ENCODE results near the gene CRELD1. TPM values are rescaled to one million over a fixed set of nuclear protein-coding genes. Genes with fewer than 3 reads are reported as not detected.
A peak's percentile ranks its signal among the peaks of the same experiment; 100 is the strongest.

Gene CRELD1
- total and polyA plus RNA-seq, 2 of the 13 experiments (the other 11 are each of a cell fraction or from before 2014, with no cell fraction given): 27.1 to 61.9 TPM

GRCh38 chr3:9932843-9933560 is 632 bp upstream of the CRELD1 start (continued):
- TF ChIP-seq MAFG (CRISPR knock-in tag; IDR thresholded peaks at IDR 0.05) (0 out of 2 replicates have a peak, but pooled peaks have one; percentile 38), CC2D1A (CRISPR knock-in tag; IDR thresholded peaks at IDR 0.05) (peak; percentile 27; the same call in 1 of the 2 replicates), EZH2 (conservative IDR thresholded peaks at IDR 0.05; ENCODE audit: low read depth, low read length) (no peak), PCBP1 (IDR thresholded peaks at IDR 0.05; ENCODE audit: borderline replicate concordance, low read depth, low read length) (no peak), CENPX (CRISPR knock-in tag; IDR thresholded peaks at IDR 0.05) (no peak), MED8 (CRISPR knock-in tag; IDR thresholded peaks at IDR 0.05; ENCODE audit: insufficient replicate concordance) (peak; percentile 44), KLF15 (CRISPR knock-in tag; IDR thresholded peaks at IDR 0.05; ENCODE audit: borderline replicate concordance) (no peak), PLRG1 (conservative IDR thresholded peaks at IDR 0.05) (no peak), FOXM1 (CRISPR knock-in tag; IDR thresholded peaks at IDR 0.05) (0 out of 2 replicates have a peak, but pooled peaks have one; percentile 10), GMEB1 (CRISPR knock-in tag; IDR thresholded peaks at IDR 0.05; ENCODE audit: borderline replicate concordance) (no peak; the same call in 1 of the 2 replicates), SKI (IDR thresholded peaks at IDR 0.05; ENCODE audit: partially characterized antibody) (no peak), SIX1 (CRISPR knock-in tag; IDR thresholded peaks at IDR 0.05; ENCODE audit: borderline replicate concordance) (no peak; the same call in 1 of the 2 replicates), ZNF709 (CRISPR knock-in tag; IDR thresholded peaks at IDR 0.05) (peak; percentile 61; the same call in 1 of the 2 replicates), NBN (conservative IDR thresholded peaks at IDR 0.05) (no peak), TMF1 (CRISPR knock-in tag; IDR thresholded peaks at IDR 0.05; ENCODE audit: low read depth) (0 out of 2 replicates have a peak, but pooled peaks have one; percentile 8), TFE3 (CRISPR knock-in tag; IDR thresholded peaks at IDR 0.05) (peak; percentile 26; the same call in 1 of the 2 replicates), PAF1 (CRISPR knock-in tag; IDR thresholded peaks at IDR 0.05) (no peak), ZKSCAN5 (CRISPR knock-in tag; IDR thresholded peaks at IDR 0.05) (no peak), FOXA3 (CRISPR knock-in tag; IDR thresholded peaks at IDR 0.05) (peak; percentile 36; the same call in 1 of the 2 replicates), ISL2 (CRISPR knock-in tag; IDR thresholded peaks at IDR 0.05) (no peak; the same call in 1 of the 2 replicates), ZNF737 (CRISPR knock-in tag; IDR thresholded peaks at IDR 0.05; ENCODE audit: borderline replicate concordance) (0 out of 2 replicates have a peak, but pooled peaks have one; percentile 50)
